ENCODE measurements around the gene AZI2.

AZI2 gene

GRCh38 chr3:28301688-28302087 is 46.9 kb downstream of the AZI2 start:
- no peak for DNase-seq (ENCODE audit: low read depth in 2 of 2)

DNA sequence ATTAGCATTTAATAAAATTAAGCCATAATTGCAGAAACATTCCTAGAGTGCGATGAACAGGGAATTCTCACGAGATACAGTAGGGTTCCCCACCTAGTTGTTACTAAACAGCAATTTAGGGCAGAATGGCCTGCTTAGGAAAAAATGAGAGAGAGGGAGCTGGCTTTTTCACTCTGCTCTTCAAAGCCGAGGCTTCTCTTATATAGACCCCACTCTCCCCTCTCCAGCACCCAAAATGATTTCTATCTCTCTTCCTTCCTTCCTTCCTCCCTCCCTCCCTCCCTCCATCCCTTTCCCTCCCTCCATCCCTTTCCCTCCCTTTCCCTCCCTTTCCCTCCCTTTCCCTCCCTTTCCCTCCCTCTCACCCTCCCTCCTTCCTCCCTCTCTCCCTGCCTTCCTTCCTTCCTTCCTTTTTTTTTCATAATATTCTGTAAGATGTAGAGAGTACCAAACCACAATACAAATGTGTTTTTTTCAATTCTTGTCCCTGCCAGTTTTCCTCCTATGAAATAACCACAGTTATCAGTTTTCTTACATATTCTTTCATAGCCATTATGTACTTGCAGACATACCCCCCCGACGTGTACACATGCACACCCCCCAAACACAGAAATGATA is 48.2 kb downstream of the AZI2 start:
- no peak for DNase-seq (ENCODE audit: low read depth in 2 of 2)

GRCh38 chr3:28299705-28300104 is 48.9 kb downstream of the AZI2 start:
- no peak for DNase-seq (ENCODE audit: low read depth in 2 of 2)

DNA sequence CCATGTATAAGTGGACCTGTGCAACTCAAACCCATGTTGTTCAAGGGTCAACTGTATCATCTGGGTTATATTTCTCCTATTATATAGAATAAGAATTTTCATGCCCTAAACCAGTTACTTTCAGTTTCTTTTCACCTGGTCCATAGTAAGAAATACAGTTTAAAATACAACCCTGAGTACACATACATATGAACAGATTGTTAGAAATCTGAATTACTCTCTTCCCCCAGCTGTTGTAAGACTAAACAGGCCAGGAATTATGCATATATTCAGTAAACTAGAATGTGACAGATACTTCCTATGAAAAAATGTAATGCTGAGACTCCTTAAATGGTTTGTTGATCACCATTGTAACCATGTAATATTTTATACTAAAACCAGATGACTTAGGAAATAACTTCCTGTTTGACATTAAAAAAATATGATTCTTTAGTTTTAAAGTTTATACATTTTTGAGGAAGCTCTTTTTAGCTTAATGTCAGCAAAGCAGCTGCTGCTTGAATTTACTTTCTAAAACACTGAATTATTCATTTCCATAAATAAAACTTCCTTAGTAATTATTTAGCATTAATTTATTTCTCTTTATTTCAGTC is 52.6 kb downstream of the AZI2 start:
- no peak for DNase-seq (ENCODE audit: low read depth in 2 of 2)

DNA sequence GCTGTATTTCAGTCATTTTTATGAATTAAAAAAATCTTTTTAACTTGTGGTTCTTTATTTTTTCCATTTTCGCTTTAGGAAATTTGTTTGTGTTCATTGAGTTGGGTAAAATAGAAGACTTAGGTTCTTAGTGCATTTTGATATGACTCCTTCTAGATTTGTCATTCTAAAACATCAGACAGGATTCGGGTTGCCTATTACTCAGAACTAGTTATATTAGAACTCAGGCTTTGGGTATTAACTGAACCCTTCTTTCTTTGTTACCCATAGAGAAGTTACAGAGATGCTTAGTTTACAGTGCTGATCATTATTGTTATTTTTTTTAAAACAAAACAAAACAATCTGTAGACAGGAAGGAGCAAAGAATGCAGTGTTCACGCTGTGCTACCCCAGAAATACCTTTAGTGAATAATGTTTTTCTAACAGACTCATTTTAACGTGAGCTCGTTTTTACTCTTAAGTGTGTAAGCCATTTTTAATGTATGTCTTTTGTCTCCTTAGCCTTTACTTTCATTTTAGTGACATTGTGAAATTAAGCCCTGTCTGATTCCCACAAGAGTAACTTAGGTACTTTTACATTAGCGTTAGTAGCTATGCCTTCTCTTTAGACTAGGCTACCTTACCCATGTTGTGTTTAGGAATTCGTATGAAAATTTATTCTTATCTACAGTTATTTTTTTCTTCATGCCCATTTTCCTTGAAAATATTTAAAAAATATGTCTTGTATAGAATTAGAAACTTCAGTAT is 53.8 kb downstream of the AZI2 start:
- no peak for DNase-seq (ENCODE audit: low read depth in 2 of 2)

DNA sequence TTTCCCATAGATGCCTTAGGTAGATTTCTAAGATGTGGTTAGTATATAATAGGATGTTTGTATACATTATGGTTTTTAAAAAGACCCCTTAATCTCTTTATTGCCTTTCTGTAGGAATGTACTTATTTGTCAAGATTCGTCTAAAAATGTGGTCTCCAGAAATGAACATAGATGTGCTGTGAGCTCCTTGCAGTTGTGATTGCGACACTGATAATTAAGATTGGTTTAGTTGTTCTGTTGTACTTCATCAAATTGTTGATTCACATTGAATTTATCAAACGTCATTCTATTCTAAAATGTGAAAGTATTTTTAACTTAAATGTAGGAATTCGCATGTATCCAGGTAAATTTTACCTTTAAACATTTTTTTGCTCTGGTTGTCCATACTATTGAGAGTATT is 56.0 kb downstream of the AZI2 start:
- no peak for DNase-seq (ENCODE audit: low read depth in 2 of 2)

DNA sequence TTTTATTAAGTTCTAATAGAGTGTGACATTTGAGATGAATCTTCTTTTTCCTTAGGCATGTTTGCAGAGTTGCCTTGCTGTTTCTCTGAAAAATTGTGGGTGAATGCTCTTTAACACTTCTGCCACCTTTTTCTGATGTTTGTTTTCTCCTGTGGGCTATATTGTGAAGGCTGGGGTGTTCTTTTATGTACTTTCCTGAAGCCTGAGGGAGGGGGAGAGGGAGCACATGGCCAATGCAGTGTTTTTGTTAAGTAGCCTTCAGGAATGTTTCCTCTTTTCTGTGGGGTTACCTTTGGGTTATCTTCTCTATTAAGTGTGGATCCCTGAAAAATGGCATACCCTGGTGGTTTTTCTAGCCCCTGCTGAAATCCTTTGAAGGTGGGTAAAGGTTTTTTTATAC is 57.0 kb downstream of the AZI2 start:
- no peak for DNase-seq (ENCODE audit: low read depth in 2 of 2)

- no peak for DNase-seq (ENCODE audit: low read depth in 2 of 2)
Observed at GRCh38 chr3:28290863-28291300, 57.7 kb downstream of the AZI2 start.

DNA sequence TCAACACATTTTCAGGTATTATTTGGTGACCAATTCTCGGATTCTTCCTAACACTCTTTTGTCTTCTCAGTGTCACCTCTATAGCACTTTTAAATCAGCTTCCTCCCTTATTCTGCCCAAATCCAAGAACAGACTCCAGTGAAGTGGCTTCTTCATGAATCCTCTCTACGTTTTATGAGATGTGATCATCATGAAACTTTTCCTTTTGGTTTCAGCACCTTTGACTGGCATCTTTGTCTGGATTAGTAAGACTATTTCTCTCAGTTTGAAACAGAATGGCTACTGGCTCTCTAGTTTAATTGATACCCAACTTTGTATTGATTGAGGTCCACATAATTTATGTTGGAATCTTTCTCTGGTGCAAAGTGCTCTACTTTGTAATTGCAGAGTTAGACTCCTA is 61.6 kb downstream of the AZI2 start:
- no peak for DNase-seq (ENCODE audit: low read depth in 2 of 2)

- DNase-seq (ENCODE audit: low read depth in 2 of 2): no peak
Observed at GRCh38 chr3:28286595-28286994, 62.0 kb downstream of the AZI2 start.

DNA sequence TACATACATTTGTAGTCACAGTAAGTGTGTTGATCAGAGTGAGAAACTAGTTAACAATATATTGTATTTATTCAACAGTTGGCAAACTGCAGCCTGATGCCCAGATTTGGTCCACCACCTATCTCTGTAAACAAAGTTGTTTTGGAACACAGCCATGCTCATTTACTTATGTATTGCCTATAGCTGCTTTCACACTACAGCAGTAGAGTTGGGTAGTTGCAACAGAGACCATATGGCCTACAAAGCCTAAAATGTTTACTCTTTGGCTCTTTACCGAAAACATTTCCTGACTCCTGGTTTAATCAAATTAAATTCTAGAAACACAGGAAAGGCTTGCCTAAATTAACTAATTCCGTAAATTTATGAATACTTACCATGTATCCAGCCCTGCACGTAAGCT is 67.8 kb downstream of the AZI2 start:
- no peak for DNase-seq (ENCODE audit: low read depth in 2 of 2)

DNA sequence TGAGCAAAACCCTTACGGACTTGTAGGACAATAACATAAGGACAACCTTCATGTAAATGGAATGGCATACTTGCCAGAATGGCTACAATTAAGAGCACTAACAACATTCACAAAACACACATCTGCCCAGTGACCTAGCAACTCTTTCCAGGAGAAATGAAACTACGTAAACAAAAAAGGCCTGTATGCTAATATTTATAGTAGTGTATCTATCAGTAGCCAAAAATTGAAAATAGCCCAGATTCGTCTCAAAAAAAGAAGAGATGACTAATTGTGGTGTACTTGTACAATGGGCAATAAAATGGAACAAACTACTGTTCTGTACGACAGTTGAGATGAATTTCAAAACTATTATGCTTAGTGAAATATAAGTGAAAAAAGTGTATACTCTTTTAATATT is 68.9 kb downstream of the AZI2 start:
- DNase-seq (ENCODE audit: low read depth in 2 of 2): no peak

GRCh38 chr3:28278918-28279317 is 69.7 kb downstream of the AZI2 start:
- DNase-seq (ENCODE audit: low read depth in 2 of 2): no peak

DNA sequence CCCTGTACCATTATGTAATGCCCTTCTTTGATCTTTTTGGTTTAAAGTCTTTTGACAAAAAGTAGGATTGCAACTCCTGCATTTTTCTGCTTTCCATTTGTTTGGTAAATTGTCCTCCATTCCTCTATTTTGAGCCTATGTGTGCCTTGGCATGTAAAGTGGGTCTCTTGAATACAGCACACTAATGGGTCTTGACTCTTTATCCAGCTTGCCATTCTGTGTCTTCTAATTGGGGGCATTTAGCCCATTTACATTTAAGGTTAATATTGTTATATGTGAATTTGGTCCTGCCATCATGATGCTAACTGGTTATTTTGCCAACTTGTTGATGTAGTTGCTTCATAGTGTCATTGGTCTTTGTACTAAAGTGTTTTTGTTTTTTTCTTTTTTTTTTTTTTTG is 74.8 kb downstream of the AZI2 start:
- no peak for DNase-seq (ENCODE audit: low read depth in 2 of 2)

All from stimulated activated CD4-positive, alpha-beta T cell treated with anti-CD3 and anti-CD28 coated beads, Interleukin-1b, Interleukin-23, amount 100 ng/mL, for 4 hours (primary cell).